ENCODE measurements around the gene NEK7.

Gene NEK7

GRCh38 chr1:198157241-198157846 lies 546 bp downstream of the NEK7 start:
- peaks cover 36% of the 10 kb centered on the region for H3K4me1 ChIP-seq (ENCODE audit: insufficient read depth, low read length, severe bottlenecking)
- H3K36me3 ChIP-seq (ENCODE audit: insufficient read depth, low read length) = no peaks in the 10 kb centered on the region
- peak overlapping the region; percentile 85 for H3K4me3 ChIP-seq (ENCODE audit: low read depth, low read length, poor library complexity, severe bottlenecking)
- peak overlapping the region; percentile 80 for H3K4me2 ChIP-seq (ENCODE audit: low read length)
- no peaks in the 10 kb centered on the region for H3K9me2 ChIP-seq (ENCODE audit: low read depth, low read length)
- H3K9ac ChIP-seq (ENCODE audit: low read length) = peak overlapping the region; percentile 83
- peak overlapping the region; percentile 25; the same call in 1 of the 2 replicates for H2AFZ ChIP-seq (ENCODE audit: low read length)
- peak overlapping the region; percentile 62 for H3K27ac ChIP-seq (ENCODE audit: low read depth, low read length, poor library complexity, severe bottlenecking)
- no peaks in the 10 kb centered on the region for H3K27me3 ChIP-seq (ENCODE audit: insufficient read depth, low read length)
- H3F3A ChIP-seq (ENCODE audit: insufficient read depth, low read length) = no peaks in the 10 kb centered on the region
- H4K20me1 ChIP-seq (ENCODE audit: insufficient read depth, low read length) = no peaks in the 10 kb centered on the region
- TF ChIP-seq EZH2 (IDR thresholded peaks at IDR 0.05; ENCODE audit: borderline replicate concordance, low read length) (no peak), CTCF (IDR thresholded peaks at IDR 0.05; ENCODE audit: low read length) (no peak)
- H3K9me3 ChIP-seq (ENCODE audit: low read length) = no peaks in the 10 kb centered on the region
- peaks cover 24% of the 10 kb centered on the region for H3K79me2 ChIP-seq (ENCODE audit: insufficient read depth, low read length)

GRCh38 chr1:198157847-198158725 lies 1.3 kb downstream of the NEK7 start:
- H3K4me2 ChIP-seq (ENCODE audit: low read length) = peak overlapping the region; percentile 80
- H3K79me2 ChIP-seq (ENCODE audit: insufficient read depth, low read length) = peaks cover 24% of the 10 kb centered on the region
- no peaks in the 10 kb centered on the region for H3F3A ChIP-seq (ENCODE audit: insufficient read depth, low read length)
- no peak overlapping the region for H2AFZ ChIP-seq (ENCODE audit: low read length)
- peak overlapping the region; percentile 62 for H3K27ac ChIP-seq (ENCODE audit: low read depth, low read length, poor library complexity, severe bottlenecking)
- H3K9me3 ChIP-seq (ENCODE audit: low read length) = no peaks in the 10 kb centered on the region
- H3K36me3 ChIP-seq (ENCODE audit: insufficient read depth, low read length) = no peaks in the 10 kb centered on the region
- no peak for TF ChIP-seq EZH2 (IDR thresholded peaks at IDR 0.05; ENCODE audit: borderline replicate concordance, low read length)
- no peak for TF ChIP-seq CTCF (IDR thresholded peaks at IDR 0.05; ENCODE audit: low read length)
- H3K9me2 ChIP-seq (ENCODE audit: low read depth, low read length) = no peaks in the 10 kb centered on the region
- H4K20me1 ChIP-seq (ENCODE audit: insufficient read depth, low read length) = no peaks in the 10 kb centered on the region
- peak overlapping the region; percentile 83 for H3K9ac ChIP-seq (ENCODE audit: low read length)
- H3K27me3 ChIP-seq (ENCODE audit: insufficient read depth, low read length) = no peaks in the 10 kb centered on the region
- H3K4me1 ChIP-seq (ENCODE audit: insufficient read depth, low read length, severe bottlenecking) = peaks cover 42% of the 10 kb centered on the region
- H3K4me3 ChIP-seq (ENCODE audit: low read depth, low read length, poor library complexity, severe bottlenecking) = peak overlapping the region; percentile 85

GRCh38 chr1:198158735-198159589 lies 2.2 kb downstream of the NEK7 start:
- peak overlapping the region; percentile 62 for H3K27ac ChIP-seq (ENCODE audit: low read depth, low read length, poor library complexity, severe bottlenecking)
- H3K9me3 ChIP-seq (ENCODE audit: low read length) = no peaks in the 10 kb centered on the region
- peak overlapping the region; percentile 83 for H3K9ac ChIP-seq (ENCODE audit: low read length)
- H3K27me3 ChIP-seq (ENCODE audit: insufficient read depth, low read length) = no peaks in the 10 kb centered on the region
- peaks cover 42% of the 10 kb centered on the region for H3K4me1 ChIP-seq (ENCODE audit: insufficient read depth, low read length, severe bottlenecking)
- H3F3A ChIP-seq (ENCODE audit: insufficient read depth, low read length) = no peaks in the 10 kb centered on the region
- peaks cover 24% of the 10 kb centered on the region for H3K79me2 ChIP-seq (ENCODE audit: insufficient read depth, low read length)
- H3K36me3 ChIP-seq (ENCODE audit: insufficient read depth, low read length) = no peaks in the 10 kb centered on the region
- H4K20me1 ChIP-seq (ENCODE audit: insufficient read depth, low read length) = no peaks in the 10 kb centered on the region
- no peak overlapping the region for H2AFZ ChIP-seq (ENCODE audit: low read length)
- H3K4me3 ChIP-seq (ENCODE audit: low read depth, low read length, poor library complexity, severe bottlenecking) = peak overlapping the region; percentile 85
- TF ChIP-seq CTCF (IDR thresholded peaks at IDR 0.05; ENCODE audit: low read length) = no peak
- no peak for TF ChIP-seq EZH2 (IDR thresholded peaks at IDR 0.05; ENCODE audit: borderline replicate concordance, low read length)
- no peaks in the 10 kb centered on the region for H3K9me2 ChIP-seq (ENCODE audit: low read depth, low read length)
- peak overlapping the region; percentile 80 for H3K4me2 ChIP-seq (ENCODE audit: low read length)

Data from OCI-LY1 (cell line).